Calu3 (cell line): ENCODE measurements around the gene FAM222A. TPM values are rescaled to one million over a fixed set of nuclear protein-coding genes. Genes with fewer than 3 reads are reported as not detected.

Source experiments
- BruUV-seq: library from RNA; stranded (reverse); fragments of 400-500 nt; replicated peaks from 2 replicates; lab custom pipeline; 2021; lab: Mats Ljungman, UMichigan
- CTCF ChIA-PET: fragments of 300-600 bp; sonication (Branson Sonifier 250); formaldehyde crosslinking; loops from one replicate; lab custom pipeline; 2022; ENCODE audit warnings: antibody characterized with exemption; lab: Charles Lee
- DNase-seq: peaks from one replicate; pipeline ENCODE4 v3.0.0; 2022
- H3K27ac Mint-ChIP-seq: one replicate; pipeline ENCODE4 v1.8.0; 2022; ENCODE audit warnings: mixed read lengths; ENCODE audit not compliant: unreplicated experiment
- H3K27me3 Mint-ChIP-seq: one replicate; pipeline ENCODE4 v1.8.0; 2022; ENCODE audit warnings: mixed read lengths; ENCODE audit not compliant: unreplicated experiment
- H3K36me3 Mint-ChIP-seq: one replicate; pipeline ENCODE4 v1.8.0; 2022; ENCODE audit warnings: mild to moderate bottlenecking, moderate library complexity, mixed read lengths; ENCODE audit not compliant: insufficient read depth, unreplicated experiment
- H3K4me1 Mint-ChIP-seq: one replicate; pipeline ENCODE4 v1.8.0; 2022; ENCODE audit warnings: mild to moderate bottlenecking, low read depth, mixed read lengths; ENCODE audit not compliant: unreplicated experiment
- H3K4me3 Mint-ChIP-seq: one replicate; pipeline ENCODE4 v1.8.0; 2022; ENCODE audit warnings: mild to moderate bottlenecking, low read depth, moderate library complexity, mixed read lengths; ENCODE audit not compliant: unreplicated experiment
- H3K9me3 Mint-ChIP-seq: one replicate; pipeline ENCODE4 v1.8.0; 2022; ENCODE audit warnings: low read depth, mixed read lengths; ENCODE audit not compliant: unreplicated experiment
- intact Hi-C: fragments of 100-400 bp; cut with micrococcal nuclease; formaldehyde crosslinking; loops from one replicate; pipeline ENCODE4 v1.10.0; 2022; ENCODE audit not compliant: unreplicated experiment
- total RNA-seq: library from RNA; stranded (reverse); gene quantifications from 2 replicates; pipeline ENCODE4 v1.2.3, GENCODE V29; 2022
- TF ChIP-seq, protein P1 (sequence below): fragments of 200-600 bp; IDR thresholded peaks from one replicate; pipeline ENCODE4 v1.8.0; 2022; ENCODE audit warnings: antibody characterized with exemption; ENCODE audit not compliant: unreplicated experiment

The FAM222A gene
- total RNA-seq, 1 experiment from 2014 or later: 2.4 TPM

DNA sequence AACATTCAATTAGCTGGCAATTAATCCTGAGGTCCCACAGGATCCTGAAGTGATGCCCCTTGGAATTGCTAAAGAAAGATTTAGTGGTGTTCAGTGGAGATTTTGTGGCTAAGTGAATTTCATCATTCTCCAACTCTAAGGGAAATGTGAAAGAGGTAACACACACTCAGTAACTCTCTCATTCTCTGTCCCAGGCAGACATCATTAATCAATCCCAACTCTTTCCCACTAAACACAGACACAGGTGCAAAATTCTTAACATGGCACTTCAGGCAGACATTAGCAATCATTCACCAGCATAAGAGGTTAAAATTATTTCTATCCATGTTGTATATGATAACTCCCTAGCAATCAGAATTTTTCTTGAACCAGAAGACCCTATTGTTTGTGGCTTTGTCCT is 79.4 kb downstream of the FAM222A start:
- BruUV-seq: no TSS peak
- TF ChIP-seq, protein P1, sequence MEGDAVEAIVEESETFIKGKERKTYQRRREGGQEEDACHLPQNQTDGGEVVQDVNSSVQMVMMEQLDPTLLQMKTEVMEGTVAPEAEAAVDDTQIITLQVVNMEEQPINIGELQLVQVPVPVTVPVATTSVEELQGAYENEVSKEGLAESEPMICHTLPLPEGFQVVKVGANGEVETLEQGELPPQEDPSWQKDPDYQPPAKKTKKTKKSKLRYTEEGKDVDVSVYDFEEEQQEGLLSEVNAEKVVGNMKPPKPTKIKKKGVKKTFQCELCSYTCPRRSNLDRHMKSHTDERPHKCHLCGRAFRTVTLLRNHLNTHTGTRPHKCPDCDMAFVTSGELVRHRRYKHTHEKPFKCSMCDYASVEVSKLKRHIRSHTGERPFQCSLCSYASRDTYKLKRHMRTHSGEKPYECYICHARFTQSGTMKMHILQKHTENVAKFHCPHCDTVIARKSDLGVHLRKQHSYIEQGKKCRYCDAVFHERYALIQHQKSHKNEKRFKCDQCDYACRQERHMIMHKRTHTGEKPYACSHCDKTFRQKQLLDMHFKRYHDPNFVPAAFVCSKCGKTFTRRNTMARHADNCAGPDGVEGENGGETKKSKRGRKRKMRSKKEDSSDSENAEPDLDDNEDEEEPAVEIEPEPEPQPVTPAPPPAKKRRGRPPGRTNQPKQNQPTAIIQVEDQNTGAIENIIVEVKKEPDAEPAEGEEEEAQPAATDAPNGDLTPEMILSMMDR: no peak
- Mint-ChIP-seq H3K4me3 (no peak overlapping the region), H3K36me3 (peaks cover 16% of the 10 kb centered on the region), H3K4me1 (no peaks in the 10 kb centered on the region), H3K27me3 (no peaks in the 10 kb centered on the region), H3K27ac (no peak overlapping the region), H3K9me3 (no peaks in the 10 kb centered on the region)
- CTCF ChIA-PET: no interaction called here
- no peak for DNase-seq
- intact Hi-C loops: no loop called here

DNA sequence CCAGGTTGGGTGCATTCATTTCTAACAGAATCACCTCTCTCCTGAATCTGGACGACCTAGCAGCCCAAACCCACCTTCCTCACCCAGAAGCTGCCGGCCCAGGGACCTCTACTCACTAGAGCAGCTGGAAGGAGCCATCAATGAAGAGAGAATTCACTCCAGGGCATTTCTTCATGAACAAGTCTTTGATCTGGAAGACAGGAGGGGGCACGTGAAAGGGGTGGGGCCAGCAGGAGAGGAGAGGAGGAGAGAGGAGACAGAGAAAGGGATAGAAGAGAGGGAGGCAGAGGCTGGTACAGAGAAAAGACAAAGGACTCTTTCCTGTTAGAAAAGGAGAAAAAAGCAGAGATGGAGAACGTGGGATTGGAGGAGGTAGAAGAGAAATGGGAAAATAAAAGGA is 79.8 kb downstream of the FAM222A start:
- Mint-ChIP-seq H3K36me3 (peaks cover 19% of the 10 kb centered on the region), H3K9me3 (no peaks in the 10 kb centered on the region), H3K27ac (no peak overlapping the region), H3K27me3 (no peaks in the 10 kb centered on the region), H3K4me1 (no peaks in the 10 kb centered on the region), H3K4me3 (no peak overlapping the region)
- DNase-seq: no peak
- no TSS peak for BruUV-seq
- intact Hi-C loops: no loop called here
- TF ChIP-seq, protein P1: no peak
- CTCF ChIA-PET: no interaction called here

DNA sequence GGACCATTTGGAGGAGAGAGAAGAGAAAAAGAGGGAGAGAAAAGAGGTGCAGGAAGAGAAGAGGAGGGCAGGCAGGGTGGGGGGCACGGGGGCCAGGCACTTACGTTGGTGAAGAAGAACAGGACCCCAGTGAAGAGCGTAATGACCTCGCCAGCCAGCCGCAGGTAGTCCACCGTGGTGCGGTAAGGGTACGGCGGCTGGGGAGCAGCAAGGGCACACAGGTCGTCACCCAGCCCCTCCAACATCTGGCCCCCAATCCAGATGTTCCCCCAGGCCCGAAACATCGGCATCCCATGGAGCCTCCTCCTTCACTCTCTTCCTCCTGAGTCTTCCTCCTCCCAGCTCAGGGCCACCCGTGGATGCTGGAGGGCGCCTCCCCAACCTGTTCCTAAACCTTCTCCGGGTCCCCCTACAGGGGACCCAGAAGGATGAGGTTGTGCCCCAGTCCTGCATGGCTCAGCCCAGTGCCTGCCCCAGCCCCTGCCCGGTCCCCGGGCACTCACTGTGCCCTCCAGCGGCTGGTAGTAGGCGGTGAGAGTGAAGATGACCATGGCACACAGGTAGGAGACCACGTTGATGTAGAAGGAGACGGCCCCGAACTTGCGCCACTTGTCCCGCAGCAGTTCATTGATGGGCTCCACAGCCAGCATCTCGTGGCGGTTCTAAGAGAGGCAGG is 80.3 kb downstream of the FAM222A start:
- CTCF ChIA-PET: no interaction called here
- no peaks in the 10 kb centered on the region for H3K4me1 Mint-ChIP-seq

DNA sequence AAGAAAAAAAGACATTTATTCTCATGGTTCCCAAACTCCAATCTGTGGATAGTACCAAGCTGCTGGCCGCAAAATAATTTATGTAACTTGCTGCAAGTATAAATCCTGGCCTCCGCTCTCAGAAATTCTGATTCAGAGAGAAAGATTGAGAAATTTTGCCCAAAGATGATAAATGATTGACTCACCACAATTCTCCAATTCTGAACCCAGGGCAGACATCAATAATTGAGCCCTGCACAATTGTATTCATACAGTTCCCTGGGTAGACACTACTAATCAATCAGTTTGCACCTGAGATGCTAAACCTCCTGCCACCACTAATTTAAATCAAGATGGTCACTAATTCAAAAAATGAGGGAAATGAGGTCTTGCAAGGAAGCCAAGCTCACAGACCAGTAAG is 81.4 kb downstream of the FAM222A start:
- intact Hi-C loops: no loop called here
- H3K27ac Mint-ChIP-seq: no peak overlapping the region
- CTCF ChIA-PET: interaction anchor here (0.6 kb wide), 1 partner anchor 76 kb away, joined by 4 read pairs; no protein-coding TSS in a partner anchor
- TF ChIP-seq, protein P1: no peak
- BruUV-seq: no TSS peak
- peaks cover 19% of the 10 kb centered on the region for H3K36me3 Mint-ChIP-seq
- no peak for DNase-seq
- no peaks in the 10 kb centered on the region for H3K4me1 Mint-ChIP-seq
- H3K4me3 Mint-ChIP-seq: no peak overlapping the region
- no peaks in the 10 kb centered on the region for H3K9me3 Mint-ChIP-seq
- no peaks in the 10 kb centered on the region for H3K27me3 Mint-ChIP-seq

More for the DNA sequence above, 80.3 kb downstream of the FAM222A start:
- Mint-ChIP-seq H3K36me3 (peaks cover 19% of the 10 kb centered on the region), H3K4me3 (no peak overlapping the region), H3K27me3 (no peaks in the 10 kb centered on the region), H3K27ac (no peak overlapping the region), H3K9me3 (no peaks in the 10 kb centered on the region)
- TF ChIP-seq, protein P1: no peak
- intact Hi-C loops: no loop called here
- DNase-seq: no peak
- BruUV-seq: no TSS peak
